A549 (cell line): ENCODE data around the gene KCNAB1.

Experiments used
- CEBPB ChIP-seq, 2 experiments: fragments of >200 bp in 1 of 2; sonication (Bioruptor Twin) in 1 of 2; formaldehyde crosslinking in 1 of 2; IDR thresholded peaks; 2 replicates each; pipeline ENCODE4 v1.6.1; 2012 to 2016
- CTCF ChIP-seq: fragments of >200 bp; sonication (Bioruptor Twin); formaldehyde crosslinking; IDR thresholded peaks from 3 replicates; pipeline ENCODE4 v1.5.1; 2016
- E2F6 ChIP-seq: IDR thresholded peaks from 2 replicates; pipeline ENCODE4 v1.6.1; 2012; ENCODE audit warnings: low read depth, borderline replicate concordance
- EP300 ChIP-seq, 2 experiments: fragments of >200 bp; sonication (Bioruptor Twin); formaldehyde crosslinking; IDR thresholded peaks; 2 replicates in 1 of 2; 3 replicates in 1 of 2; pipeline ENCODE4 v1.6.1; 2016 to 2017
- HDAC2 ChIP-seq: fragments of 200-600 bp; sonication (generic); IDR thresholded peaks from 2 replicates; pipeline ENCODE4 v1.6.1; 2016
- MAFK ChIP-seq: fragments of 450-650 bp; IDR thresholded peaks from 2 replicates; pipeline ENCODE4 v1.6.1; 2014; ENCODE audit not compliant: partially characterized antibody
- POLR2A ChIP-seq: IDR thresholded peaks from 2 replicates; pipeline ENCODE4 v1.6.1; 2012; ENCODE audit warnings: mild to moderate bottlenecking, low read length
- RAD21 ChIP-seq, 2 experiments: fragments of >200 bp in 1 of 2; sonication (Bioruptor Twin) in 1 of 2; formaldehyde crosslinking in 1 of 2; IDR thresholded peaks in 1 of 2; conservative IDR thresholded peaks in 1 of 2; 2 replicates in 1 of 2; 3 replicates in 1 of 2; pipeline ENCODE4 v1.6.1; 2012 to 2018; ENCODE audit warnings: inconsistent platforms in 1 of 2
- SREBF2 ChIP-seq: fragments of 450-650 bp; IDR thresholded peaks from 2 replicates; pipeline ENCODE4 v1.6.1; 2014; ENCODE audit warnings: mild to moderate bottlenecking, moderate library complexity

- no peak for TF ChIP-seq CTCF
- no peak for TF ChIP-seq CEBPB (IDR thresholded peaks at IDR 0.05)
- TF ChIP-seq HDAC2: no peak
- no peak for TF ChIP-seq E2F6
- no peak for TF ChIP-seq EP300 (IDR thresholded peaks at IDR 0.05)
- no peak for TF ChIP-seq POLR2A
- TF ChIP-seq RAD21 (conservative IDR thresholded peaks at IDR 0.05 in 1 of 2, IDR thresholded peaks at IDR 0.05 in 1 of 2): no peak
- TF ChIP-seq MAFK: no peak
- no peak for TF ChIP-seq SREBF2
Measured at GRCh38 chr3:156579427-156579851, 459.1 kb downstream of the KCNAB1 start.
